ENCODE results near the gene COA8. TPM values are rescaled to one million over a fixed set of nuclear protein-coding genes. Genes with fewer than 3 reads are reported as not detected.

COA8 gene
- polyA plus RNA-seq, 1 of the 3 experiments (the other 2 are of a cell fraction) = 25.2 TPM

GRCh38 chr14:103544388-103545218 lies 18.2 kb upstream of the COA8 start:
- H3K27ac ChIP-seq (ENCODE audit: low read depth in 2 of 2, low read length in 1 of 2) = no peak overlapping the region
- H3K9ac ChIP-seq = no peak overlapping the region
- peaks cover 13% of the 10 kb centered on the region for H3F3A ChIP-seq (replicated peaks; ENCODE audit: insufficient read depth)
- no peaks in the 10 kb centered on the region for H3K27me3 ChIP-seq (ENCODE audit: insufficient read depth)
- H4K20me1 ChIP-seq (ENCODE audit: insufficient read depth) = peaks cover 17% of the 10 kb centered on the region
- ChIA-PET CTCF (interaction anchor here (1.0 to 11.6 kb wide), 7 partner anchors 9 to 154 kb away, joined by 3 to 194 read pairs (median 37); partner anchors contain the start of gene CKB), POLR2A (interaction anchor here (3.9 kb wide), 1 partner anchor 22 kb away, joined by 19 read pairs; the partner anchor contains the start of gene CKB)
- H3K4me3 ChIP-seq (ENCODE audit: low read depth in 2 of 2, low read length in 1 of 2) = no peak overlapping the region
- H3K4me1 ChIP-seq (ENCODE audit: control insufficient read depth in 1 of 2, insufficient read depth in 2 of 2, low read depth in 1 of 2, low read length in 1 of 2) = peaks cover 16 to 42% of the 10 kb centered on the region in 2 experiments; a peak in 3 of 4 replicates
- no peaks in the 10 kb centered on the region for H3K9me2 ChIP-seq
- TF ChIP-seq MXI1 (IDR thresholded peaks at IDR 0.05; ENCODE audit: low read depth, low read length) (no peak), MAX (IDR thresholded peaks at IDR 0.05; ENCODE audit: low read depth) (no peak), SIN3A (IDR thresholded peaks at IDR 0.05; ENCODE audit: borderline replicate concordance, low read depth, low read length) (no peak), EZH2phosphoT487 (IDR thresholded peaks at IDR 0.05; ENCODE audit: borderline replicate concordance, low read depth) (no peak), PBX3 (IDR thresholded peaks at IDR 0.05) (no peak), RAD21 (IDR thresholded peaks at IDR 0.05; ENCODE audit: low read length) (no peak), TEAD4 (IDR thresholded peaks at IDR 0.05; ENCODE audit: borderline replicate concordance, insufficient read depth) (no peak), RXRA (IDR thresholded peaks at IDR 0.05; ENCODE audit: borderline replicate concordance, low read depth) (no peak), YY1 (IDR thresholded peaks at IDR 0.05; ENCODE audit: low read depth) (no peak), ELF1 (IDR thresholded peaks at IDR 0.05) (no peak), FOXJ3 (CRISPR knock-in tag; IDR thresholded peaks at IDR 0.05) (no peak), GATA2 (CRISPR knock-in tag; IDR thresholded peaks at IDR 0.05) (no peak), TAF1 (IDR thresholded peaks at IDR 0.05; ENCODE audit: borderline replicate concordance, low read depth, low read length) (no peak), NRF1 (IDR thresholded peaks at IDR 0.05; ENCODE audit: low read depth, low read length) (no peak)
- TF ChIP-seq, protein P1, sequence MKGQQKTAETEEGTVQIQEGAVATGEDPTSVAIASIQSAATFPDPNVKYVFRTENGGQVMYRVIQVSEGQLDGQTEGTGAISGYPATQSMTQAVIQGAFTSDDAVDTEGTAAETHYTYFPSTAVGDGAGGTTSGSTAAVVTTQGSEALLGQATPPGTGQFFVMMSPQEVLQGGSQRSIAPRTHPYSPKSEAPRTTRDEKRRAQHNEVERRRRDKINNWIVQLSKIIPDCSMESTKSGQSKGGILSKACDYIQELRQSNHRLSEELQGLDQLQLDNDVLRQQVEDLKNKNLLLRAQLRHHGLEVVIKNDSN (IDR thresholded peaks at IDR 0.05; ENCODE audit: borderline replicate concordance, low read depth) = no peak
- TF ChIP-seq, protein P2, sequence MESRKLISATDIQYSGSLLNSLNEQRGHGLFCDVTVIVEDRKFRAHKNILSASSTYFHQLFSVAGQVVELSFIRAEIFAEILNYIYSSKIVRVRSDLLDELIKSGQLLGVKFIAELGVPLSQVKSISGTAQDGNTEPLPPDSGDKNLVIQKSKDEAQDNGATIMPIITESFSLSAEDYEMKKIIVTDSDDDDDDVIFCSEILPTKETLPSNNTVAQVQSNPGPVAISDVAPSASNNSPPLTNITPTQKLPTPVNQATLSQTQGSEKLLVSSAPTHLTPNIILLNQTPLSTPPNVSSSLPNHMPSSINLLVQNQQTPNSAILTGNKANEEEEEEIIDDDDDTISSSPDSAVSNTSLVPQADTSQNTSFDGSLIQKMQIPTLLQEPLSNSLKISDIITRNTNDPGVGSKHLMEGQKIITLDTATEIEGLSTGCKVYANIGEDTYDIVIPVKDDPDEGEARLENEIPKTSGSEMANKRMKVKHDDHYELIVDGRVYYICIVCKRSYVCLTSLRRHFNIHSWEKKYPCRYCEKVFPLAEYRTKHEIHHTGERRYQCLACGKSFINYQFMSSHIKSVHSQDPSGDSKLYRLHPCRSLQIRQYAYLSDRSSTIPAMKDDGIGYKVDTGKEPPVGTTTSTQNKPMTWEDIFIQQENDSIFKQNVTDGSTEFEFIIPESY (IDR thresholded peaks at IDR 0.05; ENCODE audit: borderline replicate concordance, low read depth) = no peak
- TF ChIP-seq, protein P3, sequence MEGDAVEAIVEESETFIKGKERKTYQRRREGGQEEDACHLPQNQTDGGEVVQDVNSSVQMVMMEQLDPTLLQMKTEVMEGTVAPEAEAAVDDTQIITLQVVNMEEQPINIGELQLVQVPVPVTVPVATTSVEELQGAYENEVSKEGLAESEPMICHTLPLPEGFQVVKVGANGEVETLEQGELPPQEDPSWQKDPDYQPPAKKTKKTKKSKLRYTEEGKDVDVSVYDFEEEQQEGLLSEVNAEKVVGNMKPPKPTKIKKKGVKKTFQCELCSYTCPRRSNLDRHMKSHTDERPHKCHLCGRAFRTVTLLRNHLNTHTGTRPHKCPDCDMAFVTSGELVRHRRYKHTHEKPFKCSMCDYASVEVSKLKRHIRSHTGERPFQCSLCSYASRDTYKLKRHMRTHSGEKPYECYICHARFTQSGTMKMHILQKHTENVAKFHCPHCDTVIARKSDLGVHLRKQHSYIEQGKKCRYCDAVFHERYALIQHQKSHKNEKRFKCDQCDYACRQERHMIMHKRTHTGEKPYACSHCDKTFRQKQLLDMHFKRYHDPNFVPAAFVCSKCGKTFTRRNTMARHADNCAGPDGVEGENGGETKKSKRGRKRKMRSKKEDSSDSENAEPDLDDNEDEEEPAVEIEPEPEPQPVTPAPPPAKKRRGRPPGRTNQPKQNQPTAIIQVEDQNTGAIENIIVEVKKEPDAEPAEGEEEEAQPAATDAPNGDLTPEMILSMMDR (IDR thresholded peaks at IDR 0.05) = no peak
- TF ChIP-seq, protein P4, sequence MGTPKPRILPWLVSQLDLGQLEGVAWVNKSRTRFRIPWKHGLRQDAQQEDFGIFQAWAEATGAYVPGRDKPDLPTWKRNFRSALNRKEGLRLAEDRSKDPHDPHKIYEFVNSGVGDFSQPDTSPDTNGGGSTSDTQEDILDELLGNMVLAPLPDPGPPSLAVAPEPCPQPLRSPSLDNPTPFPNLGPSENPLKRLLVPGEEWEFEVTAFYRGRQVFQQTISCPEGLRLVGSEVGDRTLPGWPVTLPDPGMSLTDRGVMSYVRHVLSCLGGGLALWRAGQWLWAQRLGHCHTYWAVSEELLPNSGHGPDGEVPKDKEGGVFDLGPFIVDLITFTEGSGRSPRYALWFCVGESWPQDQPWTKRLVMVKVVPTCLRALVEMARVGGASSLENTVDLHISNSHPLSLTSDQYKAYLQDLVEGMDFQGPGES (IDR thresholded peaks at IDR 0.05; ENCODE audit: low read depth, low read length) = no peak
- WGBS (ENCODE audit: low lambda C conversion rate) = 95% methylated on average over 19 of the region's 35 CpGs
- peak; percentile 26 for DNase-seq
- no peaks in the 10 kb centered on the region for H3K9me3 ChIP-seq
- peaks cover under 1% of the 10 kb centered on the region; the same call in 1 of the 2 replicates for H3K79me2 ChIP-seq (ENCODE audit: insufficient read depth)
- no peak overlapping the region for H2AFZ ChIP-seq (ENCODE audit: low read depth)
- no peaks in the 10 kb centered on the region for H3K36me3 ChIP-seq (replicated peaks in 1 of 2; ENCODE audit: control insufficient read depth in 1 of 2, insufficient read depth in 2 of 2, low read length in 1 of 2)
- H3K4me2 ChIP-seq = no peak overlapping the region
